SK-N-SH (cell line): ENCODE measurements around the gene HCN1. TPM values are rescaled to one million over a fixed set of nuclear protein-coding genes. Genes with fewer than 3 reads are reported as not detected.

Experiments used
- CTCF ChIA-PET: fragments of 300-600, 350-600 bp; formaldehyde crosslinking; extraction: SDS; loops from one replicate; lab custom pipeline; 2021; lab: Yijun Ruan, JAX
- POLR2A ChIA-PET: fragments of 350-600 bp; sonication (Branson Sonifier 250); formaldehyde crosslinking; extraction: SDS; loops from one replicate; lab custom pipeline; 2020; ENCODE audit warnings: antibody characterized with exemption, inconsistent platforms; lab: Yijun Ruan, JAX
- DNase-seq: peaks from one replicate; pipeline ENCODE4 v3.0.0; 2012
- H2AFZ ChIP-seq: fragments of 200-600 bp; sonication (generic); 2 replicates; pipeline ENCODE4 v1.8.1; 2016; ENCODE audit warnings: antibody characterized with exemption, mild to moderate bottlenecking, low read depth
- H3F3A ChIP-seq: fragments of 200-600 bp; sonication (generic); replicated peaks from 2 replicates; pipeline ENCODE3; 2016; ENCODE audit warnings: antibody characterized with exemption, mild to moderate bottlenecking; ENCODE audit not compliant: insufficient read depth
- H3K27ac ChIP-seq, 2 experiments: fragments of 200-500 bp in 1 of 2; fragments of 200-600 bp in 1 of 2; sonication (Bioruptor generic) in 1 of 2; sonication (generic), shearing (Covaris generic) in 1 of 2; 2 replicates each; pipeline versions ENCODE4 v1.5.1 to v1.6.1; 2014 to 2016; ENCODE audit warnings: low read depth in 2 of 2, inconsistent platforms in 1 of 2, low read length in 1 of 2, mild to moderate bottlenecking in 1 of 2, mixed read lengths in 1 of 2
- H3K27me3 ChIP-seq: fragments of 200-600 bp; sonication (generic), shearing (Covaris generic); 2 replicates; pipeline ENCODE4 v1.6.1; 2016; ENCODE audit warnings: mixed run types; ENCODE audit not compliant: insufficient read depth
- H3K36me3 ChIP-seq, 2 experiments: fragments of 200-500 bp in 1 of 2; fragments of 200-600 bp in 1 of 2; sonication (Bioruptor generic) in 1 of 2; sonication (generic) in 1 of 2; replicated peaks in 1 of 2; 2 replicates each; pipeline versions ENCODE3 to v1.5.1; 2014 to 2016; ENCODE audit warnings: low read length in 1 of 2, mild to moderate bottlenecking in 1 of 2; ENCODE audit not compliant: insufficient read depth in 2 of 2, control insufficient read depth in 1 of 2
- H3K4me1 ChIP-seq, 2 experiments: fragments of 200-500 bp in 1 of 2; fragments of 200-600 bp in 1 of 2; sonication (Bioruptor generic) in 1 of 2; sonication (generic), shearing (Covaris generic) in 1 of 2; 2 replicates each; pipeline versions ENCODE4 v1.5.1 to v1.6.1; 2014 to 2016; ENCODE audit warnings: low read depth in 1 of 2, low read length in 1 of 2, mixed run types in 1 of 2; ENCODE audit not compliant: insufficient read depth in 2 of 2, control insufficient read depth in 1 of 2
- H3K4me2 ChIP-seq: fragments of 200-600 bp; sonication (generic), shearing (Covaris generic); 2 replicates; pipeline ENCODE4 v1.6.1; 2017; ENCODE audit warnings: mixed run types
- H3K4me3 ChIP-seq, 2 experiments: fragments of 200-500 bp in 1 of 2; fragments of 200-600 bp in 1 of 2; sonication (Bioruptor generic) in 1 of 2; sonication (generic), shearing (Covaris generic) in 1 of 2; 2 replicates each; pipeline versions ENCODE4 v1.5.1 to v1.8.1; 2014 to 2016; ENCODE audit warnings: low read depth in 2 of 2, inconsistent platforms in 1 of 2, low read length in 1 of 2, mild to moderate bottlenecking in 1 of 2, mixed read lengths in 1 of 2, moderate library complexity in 1 of 2
- H3K79me2 ChIP-seq: fragments of 200-600 bp; sonication (generic); 2 replicates; pipeline ENCODE4 v1.8.1; 2017; ENCODE audit warnings: mild to moderate bottlenecking; ENCODE audit not compliant: insufficient read depth
- H3K9ac ChIP-seq: fragments of 200-600 bp; sonication (generic); 2 replicates; pipeline ENCODE4 v1.6.1; 2017; ENCODE audit warnings: mixed run types
- H3K9me2 ChIP-seq: fragments of 200-600 bp; sonication (generic); 2 replicates; pipeline ENCODE4 v1.6.1; 2017; ENCODE audit warnings: mixed run types
- H3K9me3 ChIP-seq: fragments of 200-600 bp; sonication (generic); 2 replicates; pipeline ENCODE4 v1.6.1; 2017; ENCODE audit warnings: mixed run types, mild to moderate bottlenecking, moderate library complexity
- H4K20me1 ChIP-seq: fragments of 200-600 bp; sonication (generic); 2 replicates; pipeline ENCODE4 v1.6.1; 2017; ENCODE audit warnings: mild to moderate bottlenecking, mixed run types; ENCODE audit not compliant: insufficient read depth
- CHD2 ChIP-seq: fragments of 150-350 bp; IDR thresholded peaks from 2 replicates; pipeline ENCODE4 v1.6.1; 2018; ENCODE audit warnings: low read length; ENCODE audit not compliant: partially characterized antibody
- ELF1 ChIP-seq: IDR thresholded peaks from 2 replicates; pipeline ENCODE4 v1.4.0; 2012
- EP300 ChIP-seq, 2 experiments: IDR thresholded peaks; 2 replicates each; pipeline versions ENCODE4 v1.4.0 to v1.6.1; 2012; ENCODE audit warnings: borderline replicate concordance in 1 of 2, low read depth in 1 of 2, low read length in 1 of 2
- EZH2phosphoT487 ChIP-seq: fragments of 200-600 bp; sonication (generic); IDR thresholded peaks from 2 replicates; pipeline ENCODE4 v1.6.1; 2017; ENCODE audit warnings: low read depth, mixed run types, mild to moderate bottlenecking, antibody characterized with exemption, moderate library complexity, borderline replicate concordance
- FOSL2 ChIP-seq: IDR thresholded peaks from 2 replicates; pipeline ENCODE4 v1.4.0; 2012; ENCODE audit warnings: low read depth, mild to moderate bottlenecking, moderate library complexity, borderline replicate concordance
- FOXJ3 ChIP-seq: sonication (generic); formaldehyde crosslinking; IDR thresholded peaks from 2 replicates; pipeline ENCODE4 v1.5.1; 2020; ENCODE audit warnings: mild to moderate bottlenecking, missing genetic modification reagents
- GABPA ChIP-seq: IDR thresholded peaks from 2 replicates; pipeline ENCODE4 v1.4.0; 2012; ENCODE audit warnings: low read depth, mild to moderate bottlenecking
- GATA2 ChIP-seq: sonication (generic); formaldehyde crosslinking; IDR thresholded peaks from 2 replicates; pipeline ENCODE4 v1.5.0; 2020; ENCODE audit warnings: mild to moderate bottlenecking, missing genetic modification reagents
- MAX ChIP-seq: IDR thresholded peaks from 2 replicates; pipeline ENCODE4 v1.4.0; 2012; ENCODE audit warnings: low read depth
- MEF2A ChIP-seq: IDR thresholded peaks from 2 replicates; pipeline ENCODE4 v1.4.0; 2012; ENCODE audit warnings: low read depth, borderline replicate concordance
- PBX3 ChIP-seq: IDR thresholded peaks from 2 replicates; pipeline ENCODE4; 2012
- RCOR1 ChIP-seq: fragments of 150-350 bp; IDR thresholded peaks from 2 replicates; pipeline ENCODE4 v1.6.1; 2017; ENCODE audit warnings: antibody characterized with exemption, low read length
- REST ChIP-seq: IDR thresholded peaks from 2 replicates; pipeline ENCODE4 v1.6.1; 2012; ENCODE audit warnings: mild to moderate bottlenecking, low read depth, low read length, moderate library complexity
- RFX5 ChIP-seq: IDR thresholded peaks from 2 replicates; pipeline ENCODE4 v1.6.1; 2012; ENCODE audit warnings: mild to moderate bottlenecking, improper control_type of control experiment, low read length
- RXRA ChIP-seq: IDR thresholded peaks from 2 replicates; pipeline ENCODE4 v1.4.0; 2012; ENCODE audit warnings: low read depth, mild to moderate bottlenecking, borderline replicate concordance
- SIN3A ChIP-seq: IDR thresholded peaks from 2 replicates; pipeline ENCODE4 v1.6.1; 2012; ENCODE audit warnings: low read depth, mild to moderate bottlenecking, low read length, moderate library complexity, borderline replicate concordance
- SMC3 ChIP-seq: IDR thresholded peaks from 2 replicates; pipeline ENCODE4 v1.6.1; 2012; ENCODE audit warnings: low read depth, low read length, improper control_type of control experiment
- TEAD4 ChIP-seq: IDR thresholded peaks from 2 replicates; pipeline ENCODE4 v1.4.0; 2012; ENCODE audit warnings: mild to moderate bottlenecking, borderline replicate concordance; ENCODE audit not compliant: insufficient read depth
- USF2 ChIP-seq: fragments of 150-350 bp; IDR thresholded peaks from 2 replicates; pipeline ENCODE4 v1.6.1; 2017; ENCODE audit warnings: antibody characterized with exemption, low read length, low read depth, borderline replicate concordance
- ZBTB33 ChIP-seq: IDR thresholded peaks from 2 replicates; pipeline ENCODE4 v1.4.0; 2012; ENCODE audit warnings: low read depth, borderline replicate concordance
- WGBS: methylation state at CpG from one replicate; pipeline ENCODE4 v1.1.6; 2017; ENCODE audit warnings: low lambda C conversion rate; 5-methylcytosine and 5-hydroxymethylcytosine counted together
- polyA plus RNA-seq, 3 experiments: library from polyadenylated mRNA; depleted of rRNA; stranded (reverse); fragments of >200 nt; gene quantifications; 2 replicates each; pipeline ENCODE4 v1.2.3, GENCODE V29; 2012

Gene HCN1
- polyA plus RNA-seq, 1 of the 3 experiments (the other 2 are of a cell fraction) = not detected

- Histone ChIP-seq H3K27me3 (no peaks in the 10 kb centered on the region), H3K79me2 (no peaks in the 10 kb centered on the region), H3K4me3 (no peak overlapping the region), H2AFZ (no peak overlapping the region), H3K27ac (no peak overlapping the region), H3F3A (no peaks in the 10 kb centered on the region), H3K9me3 (no peaks in the 10 kb centered on the region), H3K4me1 (no peaks in the 10 kb centered on the region), H3K9me2 (no peaks in the 10 kb centered on the region), H4K20me1 (no peaks in the 10 kb centered on the region), H3K36me3 (no peaks in the 10 kb centered on the region), H3K4me2 (no peak overlapping the region), H3K9ac (no peak overlapping the region)
- TF ChIP-seq MEF2A = no peak
- no peak for TF ChIP-seq RFX5
- no peak for TF ChIP-seq PBX3
- TF ChIP-seq RXRA = no peak
- TF ChIP-seq SMC3 = no peak
- no peak for TF ChIP-seq SIN3A
- no peak for TF ChIP-seq GATA2 (CRISPR knock-in tag)
- TF ChIP-seq TEAD4 = no peak
- TF ChIP-seq EP300 (IDR thresholded peaks at IDR 0.05; ENCODE audit: borderline replicate concordance in 1 of 2, low read depth in 1 of 2, low read length in 1 of 2) = no peak
- no peak for TF ChIP-seq ZBTB33
- no peak for TF ChIP-seq GABPA
- TF ChIP-seq ELF1 = no peak
- no peak for TF ChIP-seq USF2
- no peak for TF ChIP-seq FOSL2
- TF ChIP-seq MAX = no peak
- TF ChIP-seq REST = no peak
- TF ChIP-seq CHD2 = no peak
- TF ChIP-seq EZH2phosphoT487 = no peak
- no peak for TF ChIP-seq RCOR1
- no peak for TF ChIP-seq FOXJ3
- POLR2A ChIA-PET = no interaction called here
- CTCF ChIA-PET = no interaction called here
- DNase-seq = no peak
- WGBS = 27% methylated on average over 2 of the region's 2 CpGs
Measured at GRCh38 chr5:45335978-45336377, 360.2 kb downstream of the HCN1 start.
